ENCODE data around the gene TEX35. TPM values are rescaled to one million over a fixed set of nuclear protein-coding genes. Genes with fewer than 3 reads are reported as not detected.

TEX35 gene
- total RNA-seq, 4 donors from 2014 or later: not detected

DNA sequence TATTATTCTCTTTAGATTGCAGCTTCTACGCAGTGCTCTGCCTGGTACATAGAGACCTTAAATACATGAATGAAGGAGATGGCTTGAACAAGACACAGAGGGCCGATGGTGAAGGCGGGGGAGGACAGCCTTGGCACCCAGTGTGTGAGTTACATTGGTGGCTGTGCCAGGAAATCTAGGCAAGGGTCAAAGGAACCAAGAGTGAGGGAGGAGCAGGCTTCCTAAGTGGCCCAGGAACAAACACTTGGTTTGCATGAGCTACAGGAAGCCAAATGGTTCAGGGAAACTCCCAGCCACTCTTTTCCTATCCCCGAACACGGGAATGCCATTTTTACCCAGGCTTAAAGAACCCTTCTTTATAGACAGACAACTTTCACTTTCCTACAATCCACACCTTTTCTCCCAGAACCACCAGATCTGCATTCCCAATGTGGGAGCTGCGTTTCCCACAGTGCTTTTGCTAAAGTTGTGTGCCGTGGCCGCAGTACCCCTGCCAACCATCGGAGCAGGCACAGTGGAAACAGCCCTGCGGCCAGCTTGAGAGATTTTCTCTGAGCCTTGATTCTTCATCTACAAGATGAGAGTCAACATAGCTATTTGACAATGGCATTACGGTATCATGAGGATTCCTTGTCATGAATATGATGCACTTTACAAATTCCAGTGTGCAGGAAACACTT, 12.7 kb upstream of the TEX35 start:
- Histone ChIP-seq H3K27me3 (no peaks in the 10 kb centered on the region), H3K27ac (no peak overlapping the region), H3K36me3 (no peaks in the 10 kb centered on the region), H3K9me3 (no peaks in the 10 kb centered on the region), H3K4me3 (no peak overlapping the region), H3K4me1 (no peaks in the 10 kb centered on the region)
- intact Hi-C loops (cut with DNase I; ENCODE audit: low total_unique reads) (loop anchor here (10.0 kb wide), 1 partner anchor 195 kb away; no protein-coding TSS in a partner anchor), in situ Hi-C loops (cut with MboI; ENCODE audit: low pct_ligation_motif_present in 1 of 4, low pct_unique_long_range_greater_than_20kb in 1 of 4, low sequenced_read_pairs in 3 of 4) (loop anchor here in 3 of 4 donors (10.0 kb wide), 2 partner anchors 195 to 205 kb away; no protein-coding TSS in a partner anchor)
- WGBS, 2 donors (ENCODE audit: low coverage in 1 of 2): 74 to 89% methylated on average over 9 to 11 of the region's 11 CpGs
- TF ChIP-seq EP300 (IDR thresholded peaks at IDR 0.05; ENCODE audit: low read depth) (no peak), POLR2A (IDR thresholded peaks at IDR 0.05) (no peak), POLR2AphosphoS5 (IDR thresholded peaks at IDR 0.05) (no peak)
- TF ChIP-seq, protein P1, sequence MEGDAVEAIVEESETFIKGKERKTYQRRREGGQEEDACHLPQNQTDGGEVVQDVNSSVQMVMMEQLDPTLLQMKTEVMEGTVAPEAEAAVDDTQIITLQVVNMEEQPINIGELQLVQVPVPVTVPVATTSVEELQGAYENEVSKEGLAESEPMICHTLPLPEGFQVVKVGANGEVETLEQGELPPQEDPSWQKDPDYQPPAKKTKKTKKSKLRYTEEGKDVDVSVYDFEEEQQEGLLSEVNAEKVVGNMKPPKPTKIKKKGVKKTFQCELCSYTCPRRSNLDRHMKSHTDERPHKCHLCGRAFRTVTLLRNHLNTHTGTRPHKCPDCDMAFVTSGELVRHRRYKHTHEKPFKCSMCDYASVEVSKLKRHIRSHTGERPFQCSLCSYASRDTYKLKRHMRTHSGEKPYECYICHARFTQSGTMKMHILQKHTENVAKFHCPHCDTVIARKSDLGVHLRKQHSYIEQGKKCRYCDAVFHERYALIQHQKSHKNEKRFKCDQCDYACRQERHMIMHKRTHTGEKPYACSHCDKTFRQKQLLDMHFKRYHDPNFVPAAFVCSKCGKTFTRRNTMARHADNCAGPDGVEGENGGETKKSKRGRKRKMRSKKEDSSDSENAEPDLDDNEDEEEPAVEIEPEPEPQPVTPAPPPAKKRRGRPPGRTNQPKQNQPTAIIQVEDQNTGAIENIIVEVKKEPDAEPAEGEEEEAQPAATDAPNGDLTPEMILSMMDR (IDR thresholded peaks at IDR 0.05): peak in 1 of 5 experiments; percentile 16
- no peak for DNase-seq

DNA sequence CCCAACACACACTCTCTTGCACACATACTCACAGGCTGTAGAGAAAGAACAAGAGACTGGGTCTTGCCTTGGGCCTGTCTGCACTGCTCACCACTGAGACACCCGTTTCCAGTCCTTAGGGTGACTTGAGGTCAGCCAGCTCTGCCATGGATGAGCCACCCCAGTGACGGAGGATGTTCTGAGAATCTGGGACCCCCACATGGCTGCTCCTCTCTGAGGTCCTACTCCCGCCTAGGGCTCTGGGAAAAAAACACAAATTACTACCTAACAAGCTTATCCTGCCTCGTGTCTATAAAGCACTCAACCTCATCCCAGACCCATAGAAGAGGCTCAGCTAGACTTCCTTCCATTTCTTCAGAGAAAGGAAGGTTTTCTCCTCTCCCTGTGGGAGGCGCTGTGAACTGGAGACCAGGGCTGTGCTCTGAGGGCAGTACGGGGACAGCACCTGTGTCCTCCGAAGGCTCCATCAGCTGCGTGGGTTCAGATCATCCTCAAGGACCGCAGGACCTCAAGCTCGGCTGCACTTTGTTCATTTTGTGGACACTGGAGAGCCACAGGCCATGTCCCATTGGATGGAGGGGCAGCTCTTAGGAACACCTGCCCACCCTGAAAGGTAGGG, 11.9 kb upstream of the TEX35 start:
- H3K36me3 ChIP-seq: no peaks in the 10 kb centered on the region
- no peaks in the 10 kb centered on the region for H3K27me3 ChIP-seq
- H3K4me1 ChIP-seq: no peaks in the 10 kb centered on the region
- 89% methylated on average over 10 of the region's 10 CpGs; no CpG with 5 or more reads in 1 of the 2 donors for WGBS, 2 donors (ENCODE audit: low coverage in 1 of 2)
- intact Hi-C loops (cut with DNase I; ENCODE audit: low total_unique reads) (loop anchor here (10.0 kb wide), 1 partner anchor 196 kb away; no protein-coding TSS in a partner anchor), in situ Hi-C loops (cut with MboI; ENCODE audit: low pct_ligation_motif_present in 1 of 4, low pct_unique_long_range_greater_than_20kb in 1 of 4, low sequenced_read_pairs in 3 of 4) (loop anchor here in 3 of 4 donors (10.0 kb wide), 2 partner anchors 196 to 206 kb away; no protein-coding TSS in a partner anchor)
- no peak for DNase-seq
- TF ChIP-seq EP300 (IDR thresholded peaks at IDR 0.05; ENCODE audit: low read depth): no peak
- TF ChIP-seq, protein P1 (IDR thresholded peaks at IDR 0.05): no peak
- TF ChIP-seq POLR2AphosphoS5 (IDR thresholded peaks at IDR 0.05): no peak
- TF ChIP-seq POLR2A (IDR thresholded peaks at IDR 0.05): no peak
- no peak overlapping the region for H3K27ac ChIP-seq
- H3K9me3 ChIP-seq: no peaks in the 10 kb centered on the region
- H3K4me3 ChIP-seq: no peak overlapping the region

DNA sequence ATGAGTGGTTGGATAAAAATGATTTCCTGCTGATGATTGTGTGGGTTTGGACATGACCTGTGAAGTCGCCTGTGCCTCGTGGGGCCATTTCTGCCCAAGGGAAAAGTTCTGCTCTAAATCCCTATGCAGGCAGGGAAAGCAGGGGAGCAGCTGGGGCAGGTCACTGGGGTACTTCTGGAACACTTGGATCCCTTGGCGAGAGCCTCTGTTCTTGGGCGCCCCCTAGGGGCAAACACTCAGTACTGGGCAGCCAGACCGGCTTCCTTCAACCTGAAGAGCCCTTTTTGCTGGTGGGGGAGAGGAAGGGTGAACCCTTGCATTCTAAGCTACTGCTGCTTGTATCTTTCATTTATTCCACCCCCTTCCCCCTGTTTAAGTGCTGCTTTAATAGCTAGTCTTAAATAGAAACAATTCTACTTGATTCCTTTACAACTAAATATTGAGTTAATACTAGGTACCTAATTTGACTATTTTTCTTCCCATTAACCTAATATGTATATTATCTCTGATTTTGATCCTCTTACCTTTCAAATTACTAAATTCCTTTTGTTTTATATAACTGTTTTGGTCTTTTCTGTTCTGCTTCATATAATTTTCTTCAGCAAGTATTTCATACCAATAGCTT, 11.1 kb upstream of the TEX35 start:
- Histone ChIP-seq H3K27me3 (no peaks in the 10 kb centered on the region), H3K4me3 (no peak overlapping the region), H3K27ac (no peak overlapping the region), H3K36me3 (no peaks in the 10 kb centered on the region), H3K4me1 (no peaks in the 10 kb centered on the region), H3K9me3 (no peaks in the 10 kb centered on the region)
- intact Hi-C loops (cut with DNase I; ENCODE audit: low total_unique reads): loop anchor here (10.0 kb wide), 1 partner anchor 197 kb away; no protein-coding TSS in a partner anchor
- DNase-seq: peak; percentile 75
- in situ Hi-C loops (cut with MboI; ENCODE audit: low pct_ligation_motif_present in 1 of 4, low pct_unique_long_range_greater_than_20kb in 1 of 4, low sequenced_read_pairs in 3 of 4): loop anchor here in 3 of 4 donors (10.0 kb wide), 2 partner anchors 197 to 207 kb away; no protein-coding TSS in a partner anchor
- TF ChIP-seq POLR2A (IDR thresholded peaks at IDR 0.05) (no peak), EP300 (IDR thresholded peaks at IDR 0.05; ENCODE audit: low read depth) (no peak)
- TF ChIP-seq, protein P1 (IDR thresholded peaks at IDR 0.05): peak; percentile 68 to 92 (median 85)
- 17 to 24% methylated on average over 1 to 5 of the region's 5 CpGs for WGBS, 2 donors (ENCODE audit: low coverage in 1 of 2)

DNA sequence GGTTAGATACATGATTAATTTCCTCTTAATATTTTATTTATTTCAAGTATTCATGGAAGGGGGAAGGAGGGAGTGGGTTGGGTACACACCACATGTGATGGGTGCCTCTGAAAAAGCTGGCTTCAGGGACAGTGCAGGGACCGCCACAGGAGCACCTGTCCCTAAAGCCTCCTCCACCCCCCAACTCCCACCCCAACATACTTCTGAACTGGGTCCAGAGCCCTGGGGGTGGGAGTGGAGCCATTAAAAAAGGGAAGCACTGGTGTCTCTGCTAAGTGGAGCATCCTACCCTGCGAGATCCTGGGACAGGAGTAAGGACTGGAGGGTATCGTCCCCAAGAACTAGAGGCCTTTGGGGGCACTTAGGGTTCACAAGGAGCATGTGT, 10.6 kb upstream of the TEX35 start:
- no peak overlapping the region for H3K4me3 ChIP-seq
- H3K9me3 ChIP-seq: no peaks in the 10 kb centered on the region
- DNase-seq: no peak
- no peak overlapping the region for H3K27ac ChIP-seq
- in situ Hi-C loops (cut with MboI; ENCODE audit: low pct_ligation_motif_present in 1 of 4, low pct_unique_long_range_greater_than_20kb in 1 of 4, low sequenced_read_pairs in 3 of 4): loop anchor here in 3 of 4 donors (10.0 kb wide), 2 partner anchors 198 to 208 kb away; no protein-coding TSS in a partner anchor
- intact Hi-C loops (cut with DNase I; ENCODE audit: low total_unique reads): loop anchor here (10.0 kb wide), 1 partner anchor 198 kb away; no protein-coding TSS in a partner anchor
- TF ChIP-seq EP300 (IDR thresholded peaks at IDR 0.05; ENCODE audit: low read depth) (no peak), POLR2AphosphoS5 (IDR thresholded peaks at IDR 0.05) (no peak), POLR2A (IDR thresholded peaks at IDR 0.05) (no peak)
- TF ChIP-seq, protein P1 (IDR thresholded peaks at IDR 0.05): no peak
- H3K4me1 ChIP-seq: no peaks in the 10 kb centered on the region
- H3K27me3 ChIP-seq: no peaks in the 10 kb centered on the region
- WGBS, 2 donors (ENCODE audit: low coverage in 1 of 2): 84% methylated on average over 3 of the region's 3 CpGs; no CpG with 5 or more reads in 1 of the 2 donors
- H3K36me3 ChIP-seq: no peaks in the 10 kb centered on the region

All from transverse colon (tissue), 4 donors.